NCI-H2171 treated with DMSO at 0.1 percent for 48 hours (cell line): ENCODE data around the gene COBL.

Experiments
- DNase-seq: peaks from one replicate; lab custom pipeline; 2025; lab: John Stamatoyannopoulos, UW

Gene COBL

DNA sequence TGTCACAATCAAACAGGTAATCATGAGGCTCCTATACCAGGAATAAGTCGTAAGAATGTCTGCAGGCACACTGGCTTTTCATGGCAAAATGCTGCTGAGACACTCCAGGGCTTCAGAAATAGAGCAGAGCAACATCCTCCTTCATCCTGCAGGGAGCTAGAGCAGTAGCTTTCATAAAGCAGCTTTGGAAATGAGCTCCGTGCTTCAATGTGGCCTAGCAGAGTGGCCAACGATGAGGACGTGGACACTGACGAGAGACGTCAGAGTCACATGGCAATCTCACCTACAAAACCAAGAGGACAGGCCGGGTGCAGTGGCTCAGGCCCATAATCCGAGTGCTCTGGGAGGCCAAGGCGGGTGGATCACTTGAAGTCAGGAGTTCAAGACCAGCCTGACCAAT is 9.8 kb downstream of the COBL start:
- no peak for DNase-seq

DNA sequence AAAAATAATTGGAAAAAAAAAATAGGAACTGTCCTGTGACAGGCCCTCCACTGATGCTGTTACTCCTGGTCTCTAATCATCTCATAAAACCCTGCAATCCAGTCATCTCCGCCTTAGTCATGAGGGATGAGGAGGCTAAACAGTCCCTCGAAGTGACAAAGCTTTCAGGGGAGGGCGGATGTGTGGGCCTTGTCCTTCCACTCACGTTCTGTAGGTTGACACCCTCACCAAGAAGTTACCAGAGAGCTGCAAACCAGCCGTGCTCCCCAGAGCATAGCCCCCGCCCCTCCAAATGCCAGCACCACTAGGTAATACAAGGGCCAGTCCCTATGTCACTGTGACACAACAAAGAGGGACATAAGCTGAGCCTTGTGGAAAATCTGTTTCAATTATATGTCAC is 11.9 kb downstream of the COBL start:
- no peak for DNase-seq

DNA sequence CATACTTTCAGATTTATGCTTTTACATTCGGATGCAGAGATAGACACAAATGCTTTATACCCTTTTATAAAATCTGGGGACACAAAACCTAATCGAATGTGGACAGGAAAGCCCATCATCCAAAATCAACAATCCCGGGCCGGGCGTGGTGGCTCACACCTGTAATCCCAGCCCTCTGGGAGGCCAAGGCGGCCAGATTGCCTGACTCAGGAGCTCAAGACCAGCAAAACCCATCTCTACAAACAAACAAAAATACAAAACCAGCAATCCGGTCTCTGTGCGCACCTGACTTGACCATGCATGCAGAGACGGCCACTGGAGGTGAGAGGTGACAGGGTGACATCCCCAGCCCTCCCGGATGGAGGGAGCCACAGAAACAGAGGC is 13.5 kb downstream of the COBL start:
- no peak for DNase-seq

DNA sequence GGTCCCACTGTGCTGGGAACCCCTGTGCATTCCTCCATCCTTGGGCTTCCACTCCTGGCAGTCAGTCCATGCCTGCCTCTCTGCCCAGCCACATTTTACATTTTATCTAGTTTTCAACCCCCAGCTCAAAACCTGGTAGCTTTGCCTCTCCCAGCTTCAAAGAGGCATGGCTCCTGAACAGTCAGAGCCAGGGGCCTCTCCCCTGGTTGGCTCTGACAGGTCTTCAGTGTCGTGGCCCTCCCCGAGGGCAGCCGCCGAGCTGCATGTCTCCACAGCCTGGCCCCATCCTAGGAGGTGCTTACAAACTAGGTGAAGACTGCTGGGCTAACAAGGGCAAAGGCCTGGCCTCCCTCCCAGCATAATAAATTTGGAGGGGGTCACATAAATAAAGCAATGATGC is 14.8 kb downstream of the COBL start:
- no peak for DNase-seq

DNA sequence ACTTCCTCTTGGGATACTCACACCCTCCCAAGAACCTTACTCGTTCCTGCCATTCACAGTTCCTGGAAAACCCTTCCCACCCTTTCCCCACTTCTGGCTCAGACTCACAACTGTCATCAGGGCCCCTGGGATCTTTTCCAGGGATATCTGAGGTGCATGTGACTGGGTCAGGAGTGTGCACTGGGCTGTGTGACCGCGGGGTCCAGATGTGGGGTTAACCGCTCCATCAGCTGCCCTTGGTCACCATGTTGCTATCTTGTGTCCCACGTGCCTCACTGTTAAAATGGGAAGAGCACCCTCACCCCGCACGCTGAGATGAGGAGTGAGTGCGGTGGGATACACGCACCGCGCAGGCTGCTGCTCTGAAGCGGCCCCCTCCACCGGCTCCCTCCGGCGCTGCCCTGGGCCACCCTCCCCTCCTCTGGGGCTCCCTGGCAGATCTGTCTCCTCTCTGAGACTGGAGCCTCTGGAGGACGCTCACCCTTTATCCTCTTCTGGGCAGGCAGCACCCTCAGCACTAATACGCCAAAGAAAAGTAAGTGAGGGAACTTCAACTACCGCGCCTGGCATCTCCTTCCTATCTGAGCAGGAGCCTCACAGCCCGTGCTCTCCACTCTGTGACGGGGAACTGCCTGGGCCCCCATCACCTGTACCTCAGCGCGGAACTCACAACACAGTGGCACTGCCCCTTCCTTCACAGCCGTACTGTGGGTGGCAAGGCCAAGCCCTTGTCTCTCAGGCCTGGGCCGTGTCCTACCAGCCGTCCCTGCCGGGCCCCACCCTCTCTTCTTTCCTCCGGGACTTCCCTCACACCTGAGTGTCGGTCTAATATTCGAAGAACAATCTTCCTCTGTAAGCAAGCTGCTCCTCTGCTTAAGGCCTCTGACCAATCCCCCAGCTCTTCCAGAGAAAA is 15.6 kb downstream of the COBL start:
- no peak for DNase-seq

DNA sequence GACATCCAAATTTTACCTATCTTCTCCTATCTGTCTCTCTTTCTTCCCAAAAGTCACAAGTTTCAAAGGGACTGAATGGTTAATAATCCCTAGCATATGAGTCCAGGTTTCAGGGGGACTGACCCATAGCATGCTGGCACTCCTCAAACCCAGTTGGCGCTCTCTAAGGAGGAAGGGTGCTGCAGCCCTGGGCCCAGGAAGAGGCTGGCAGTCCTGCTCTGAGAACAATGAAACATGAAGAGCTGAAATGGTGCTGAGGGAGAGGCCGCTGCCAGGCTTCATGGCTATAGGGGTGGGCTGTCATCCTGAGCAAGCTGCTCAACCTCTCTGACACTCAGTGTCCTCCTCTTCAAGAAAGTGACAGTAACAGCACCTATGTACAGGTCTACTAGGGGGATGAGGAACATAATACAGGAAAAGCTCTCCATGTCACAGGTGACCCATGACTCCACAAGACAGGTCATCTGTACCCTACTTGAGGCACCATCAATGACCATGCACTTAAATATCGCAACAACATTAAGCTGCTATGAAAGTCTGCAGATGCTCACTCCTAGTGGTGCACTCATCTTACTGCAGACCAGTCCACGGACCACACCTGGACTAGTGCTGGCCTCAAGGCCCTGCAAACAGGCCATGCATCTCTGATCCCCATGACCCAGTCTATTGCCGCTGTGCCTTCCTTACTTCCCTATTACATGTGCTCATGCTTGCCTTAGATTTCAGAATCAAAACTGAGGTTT is 17.0 kb downstream of the COBL start:
- no peak for DNase-seq

DNA sequence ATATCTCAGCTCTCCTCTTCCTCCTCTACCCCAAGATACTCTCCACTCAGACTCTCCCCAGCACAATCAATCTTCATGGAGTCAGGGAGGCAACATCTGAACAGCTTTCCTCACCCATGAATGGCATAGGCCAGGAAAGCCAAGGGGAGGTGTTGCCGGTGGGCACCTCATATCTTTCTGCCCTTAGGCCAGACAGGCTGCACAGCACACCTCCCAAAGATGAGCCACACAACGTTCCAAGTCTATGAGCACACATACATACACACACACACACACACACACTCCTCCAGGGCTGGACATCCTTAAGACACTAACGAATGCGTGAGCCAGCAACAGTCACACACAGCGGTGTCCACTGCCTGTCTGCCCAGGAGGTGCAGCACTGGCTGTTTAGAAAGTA is 17.7 kb downstream of the COBL start:
- no peak for DNase-seq

DNA sequence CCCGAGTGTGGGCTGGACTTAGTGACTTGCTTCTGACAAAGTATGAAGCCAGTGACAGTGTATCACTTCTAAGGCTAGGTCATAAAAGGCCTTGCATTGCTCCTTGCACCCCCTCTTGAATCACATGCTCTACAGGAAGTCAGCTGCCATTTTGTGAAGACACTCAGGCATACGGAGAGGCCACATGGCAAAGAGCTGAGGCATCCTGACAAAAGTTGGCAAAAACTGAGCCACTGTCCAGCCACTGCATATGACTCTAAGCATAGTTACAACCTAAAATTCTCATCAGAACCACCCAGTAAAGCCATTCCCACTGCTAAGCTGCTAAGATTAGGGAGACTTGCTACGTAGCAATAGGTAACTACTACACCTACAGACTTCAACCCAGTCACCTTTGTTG is 18.6 kb downstream of the COBL start:
- no peak for DNase-seq

DNA sequence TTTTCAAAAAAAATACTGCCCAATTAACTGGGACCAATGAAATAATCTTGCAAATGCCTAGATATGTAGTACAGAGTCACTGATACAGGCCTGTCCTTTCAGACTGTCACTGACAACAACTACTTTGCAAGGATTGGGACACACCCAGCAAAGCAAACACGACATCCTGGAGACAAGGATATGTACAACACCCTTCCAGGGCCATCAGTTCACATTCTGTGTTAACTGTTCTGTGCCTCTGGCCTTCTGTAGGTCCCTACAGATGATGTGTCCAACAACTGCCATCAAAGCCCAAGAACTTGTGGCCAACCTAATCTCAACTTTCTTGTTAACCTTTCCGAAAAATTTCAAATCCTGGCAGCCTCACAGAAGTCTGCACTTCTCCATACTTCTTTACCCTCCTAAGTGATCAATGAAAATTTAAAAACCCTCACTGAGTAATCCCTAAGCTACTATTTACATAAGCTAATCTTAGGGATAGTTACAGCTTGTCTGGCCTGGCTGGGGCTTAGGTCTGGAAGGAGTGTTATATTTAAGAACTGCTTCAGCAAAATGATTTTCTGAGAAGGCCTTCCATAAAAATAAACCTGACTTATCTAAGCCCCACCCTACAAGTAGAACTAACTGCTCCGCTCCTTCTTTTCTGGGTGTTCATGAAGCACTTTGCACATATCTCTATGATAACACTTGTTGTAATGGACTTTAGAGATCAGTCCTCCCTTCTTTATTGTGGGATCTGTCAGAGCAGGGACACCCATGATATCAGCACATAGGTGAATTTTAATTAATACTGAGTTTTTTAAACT is 21.0 kb downstream of the COBL start:
- no peak for DNase-seq

DNA sequence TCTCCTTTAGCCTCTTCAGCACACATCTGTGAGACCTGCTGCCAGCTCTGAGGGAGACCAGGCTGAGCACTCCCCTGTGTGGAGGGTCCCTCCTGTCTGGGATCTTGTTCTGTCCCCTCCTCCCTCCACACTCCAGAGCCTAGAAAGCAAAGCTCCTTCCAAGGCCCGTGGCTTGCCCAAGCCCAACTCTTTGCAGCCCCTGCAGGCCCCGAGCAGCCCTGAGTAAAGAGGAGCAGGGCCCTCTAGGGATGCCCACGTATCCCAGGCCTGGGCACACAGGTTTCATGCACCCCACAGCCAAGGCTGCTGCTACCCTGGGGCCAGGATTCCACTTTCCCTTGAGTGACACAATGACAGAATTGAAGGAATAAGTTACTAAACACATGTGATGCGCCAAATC is 24.0 kb downstream of the COBL start:
- DNase-seq: peak; percentile 26

DNA sequence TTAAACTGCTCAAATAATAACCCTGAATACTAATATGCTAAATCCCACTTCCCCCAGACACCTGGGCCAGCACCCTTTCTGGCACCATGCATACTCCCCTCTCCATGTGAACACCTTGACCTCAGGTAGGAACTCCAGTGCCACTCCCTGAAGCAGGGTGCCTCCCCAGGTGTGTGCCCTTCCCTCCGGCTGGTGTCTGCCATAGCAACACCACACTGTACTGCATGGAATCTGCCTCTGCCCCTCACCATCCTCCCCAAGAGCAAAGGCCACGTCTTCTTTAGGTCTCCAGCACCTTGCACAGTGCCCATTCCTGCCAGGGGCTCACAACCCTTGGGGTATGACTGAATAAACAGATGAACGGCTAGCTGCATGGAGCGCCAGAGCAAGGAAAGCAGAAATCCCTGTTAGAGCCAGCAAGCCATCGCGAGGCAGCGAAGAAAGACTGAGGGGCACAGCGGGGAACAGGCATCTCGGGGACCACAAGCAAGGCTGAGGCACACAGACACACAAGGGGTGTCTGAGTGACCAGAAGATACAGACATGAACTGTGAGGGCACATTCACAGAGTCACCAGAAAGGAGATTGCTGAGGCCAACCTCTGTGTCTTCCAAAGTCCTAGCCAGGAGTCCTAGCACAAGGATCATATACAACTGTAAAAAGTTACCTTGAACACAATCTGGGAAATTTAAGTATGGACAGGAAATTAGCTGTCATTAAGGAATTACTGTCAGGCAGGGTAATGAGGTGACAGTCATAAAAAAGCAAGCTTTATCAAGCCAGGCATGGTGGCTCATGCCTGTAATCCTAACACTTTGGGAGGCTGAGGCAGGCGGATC is 25.7 kb downstream of the COBL start:
- DNase-seq: no peak

DNA sequence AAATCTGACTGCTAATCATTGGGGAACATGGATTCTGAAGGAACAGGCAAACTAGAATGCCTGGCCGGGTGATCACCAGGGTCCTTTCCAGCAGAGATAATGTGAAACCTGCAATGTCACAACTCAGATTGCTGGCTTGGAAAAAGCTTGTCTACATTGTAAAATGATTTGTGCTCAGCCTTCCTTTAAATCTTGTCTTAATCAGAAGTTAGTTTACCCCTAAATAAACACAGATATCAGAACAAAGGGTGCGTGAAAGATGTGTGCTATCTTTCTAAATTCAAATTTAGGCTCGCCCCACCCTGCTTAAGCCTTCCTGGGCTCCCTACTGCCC is 26.3 kb downstream of the COBL start:
- no peak for DNase-seq

DNA sequence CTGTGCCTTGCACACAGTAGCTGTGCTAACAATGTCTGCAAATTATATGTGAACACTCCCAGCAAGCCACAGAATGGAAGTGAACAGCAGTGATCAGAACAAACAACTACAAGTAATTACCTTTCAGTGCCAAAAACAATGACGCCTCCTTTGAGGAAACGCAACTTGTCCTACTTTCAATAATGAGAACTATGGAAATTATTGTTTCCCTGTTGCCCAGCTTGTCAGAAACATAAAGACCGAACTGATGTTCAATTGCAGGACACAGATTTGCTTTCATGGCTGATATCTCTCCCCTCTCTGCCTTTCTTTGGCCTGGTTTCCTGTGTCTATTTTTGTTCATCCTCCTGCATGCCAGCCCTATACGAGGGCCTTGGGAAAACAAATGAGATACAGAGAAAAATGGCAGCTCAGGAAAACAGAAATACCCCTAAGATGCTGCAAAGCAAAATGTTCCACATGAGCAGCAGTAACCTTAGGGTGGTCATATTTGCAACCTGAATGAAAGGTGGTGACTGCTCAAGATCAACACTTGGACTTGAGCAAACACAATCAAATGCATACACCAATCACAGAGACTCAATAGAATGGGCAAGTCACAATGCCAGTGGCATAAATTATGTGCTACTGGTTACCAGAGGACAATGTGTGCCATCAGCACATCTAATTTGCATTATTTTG is 26.8 kb downstream of the COBL start:
- no peak for DNase-seq

DNA sequence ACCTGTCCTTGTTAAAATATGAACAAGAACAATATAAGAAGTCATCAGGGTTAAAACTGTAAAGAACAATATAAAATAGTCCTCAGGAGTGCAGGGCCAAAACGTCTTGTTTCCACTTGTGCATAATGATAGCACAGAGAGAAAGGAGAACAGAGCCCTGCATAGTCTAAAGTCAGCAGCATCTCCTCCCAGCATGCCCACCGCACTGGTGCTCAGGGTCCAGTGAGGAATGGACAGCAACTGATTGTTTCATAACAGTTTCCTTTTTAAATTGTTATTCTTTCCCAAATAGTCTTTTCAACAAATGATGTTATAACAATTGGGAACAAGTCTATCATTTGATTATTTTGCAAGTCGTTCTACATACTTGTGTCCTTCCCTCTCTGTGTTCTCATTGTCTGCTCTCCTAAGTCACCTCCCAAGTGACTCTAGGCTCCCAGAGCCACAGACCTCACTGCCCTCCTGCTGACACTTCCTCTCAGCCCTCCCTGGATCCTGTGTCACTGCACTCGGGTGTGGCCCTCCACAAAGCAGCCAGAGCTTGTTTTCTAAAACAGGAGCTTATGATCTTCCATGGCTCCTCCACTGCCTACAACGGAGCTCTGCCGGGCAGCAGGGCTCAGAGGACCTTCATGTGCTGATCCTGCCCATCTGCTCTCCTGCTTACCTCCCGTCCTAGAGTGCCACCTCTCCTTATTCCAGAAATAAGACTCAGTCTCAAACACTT is 27.6 kb downstream of the COBL start:
- no peak for DNase-seq

DNA sequence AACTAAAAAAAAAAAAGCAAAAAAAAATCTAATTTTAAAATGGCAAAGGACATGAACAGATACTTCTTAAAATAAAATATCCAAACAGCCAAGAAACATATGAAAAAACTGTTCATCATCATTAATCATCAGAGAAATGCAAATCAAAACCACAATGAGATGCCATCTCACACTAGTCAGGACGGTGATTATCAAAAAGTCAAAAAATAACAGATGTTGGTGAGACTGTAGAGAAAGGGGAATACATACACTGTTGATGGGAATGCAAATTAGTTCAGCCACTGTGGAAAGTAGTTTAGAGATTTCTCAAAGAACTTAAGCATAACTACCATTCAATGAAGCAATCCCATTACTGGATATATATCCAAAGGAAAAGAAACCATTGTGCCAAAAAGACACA is 30.2 kb downstream of the COBL start:
- no peak for DNase-seq

DNA sequence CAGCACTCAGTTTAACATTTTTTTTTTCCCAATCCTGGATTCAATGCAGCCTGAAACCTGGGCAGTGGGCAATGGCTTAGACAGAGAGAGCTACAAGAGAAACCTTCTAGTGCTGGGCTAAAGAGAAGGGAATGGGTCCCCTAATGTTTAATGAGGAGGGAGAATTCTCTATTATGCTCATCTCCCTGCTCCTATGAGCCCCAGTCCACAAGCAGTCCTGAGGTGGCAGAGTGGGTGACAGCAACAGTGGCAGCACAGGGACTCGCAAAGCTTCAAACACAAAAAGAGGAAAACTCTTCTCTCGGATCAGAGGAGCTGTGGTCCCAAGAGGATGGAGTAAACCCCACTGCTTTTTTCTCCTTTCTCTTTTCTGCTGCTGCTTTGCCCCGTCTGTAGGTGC is 36.5 kb downstream of the COBL start:
- no peak for DNase-seq

DNA sequence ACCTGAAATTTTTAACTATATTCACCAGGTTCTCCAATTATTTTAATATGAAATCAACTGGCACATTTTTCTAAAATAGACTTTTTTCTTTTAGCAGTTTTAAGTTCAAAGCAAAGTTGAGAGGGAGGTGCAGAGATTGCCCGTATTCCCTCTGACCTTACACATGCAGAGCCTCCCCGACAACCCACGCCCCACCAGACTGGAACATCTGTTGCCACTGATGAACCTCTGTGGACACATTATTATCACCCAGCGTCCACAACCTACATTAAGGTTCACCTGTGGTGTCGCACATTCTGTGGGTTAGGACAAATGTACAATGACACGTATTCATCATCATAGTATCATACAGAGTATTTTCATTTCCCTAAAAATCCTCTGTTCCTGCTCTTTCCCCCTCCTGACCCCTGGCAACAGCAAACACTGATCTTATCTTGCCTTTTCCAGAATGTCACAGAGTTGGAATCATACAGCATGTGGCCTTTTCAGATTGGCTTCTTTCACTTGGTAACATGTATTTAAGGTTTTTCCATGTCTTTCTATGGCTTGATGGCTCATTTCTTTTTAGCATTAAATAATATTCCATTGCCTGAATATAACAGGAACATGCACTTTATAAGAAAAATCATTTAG is 37.1 kb downstream of the COBL start:
- DNase-seq: peak; percentile 41

DNA sequence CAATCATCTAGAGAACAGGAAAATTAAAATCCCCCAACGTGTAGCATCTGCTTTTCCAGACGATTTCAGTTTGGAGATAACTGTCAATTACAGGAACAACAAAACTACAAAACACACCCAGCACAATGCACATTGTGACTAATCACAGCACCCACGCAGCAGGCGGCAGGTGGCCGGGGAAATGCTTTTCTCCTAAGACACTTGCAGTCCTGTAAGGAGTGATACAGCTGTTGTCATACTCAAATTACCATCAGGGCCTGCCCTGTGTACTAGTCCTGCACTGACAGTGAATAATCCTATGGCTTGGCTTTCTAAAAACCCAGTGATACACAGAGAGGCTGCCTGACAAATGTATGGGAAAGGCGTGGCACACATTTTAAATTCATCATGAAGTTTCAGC is 37.8 kb downstream of the COBL start:
- peak; percentile 96 for DNase-seq

DNA sequence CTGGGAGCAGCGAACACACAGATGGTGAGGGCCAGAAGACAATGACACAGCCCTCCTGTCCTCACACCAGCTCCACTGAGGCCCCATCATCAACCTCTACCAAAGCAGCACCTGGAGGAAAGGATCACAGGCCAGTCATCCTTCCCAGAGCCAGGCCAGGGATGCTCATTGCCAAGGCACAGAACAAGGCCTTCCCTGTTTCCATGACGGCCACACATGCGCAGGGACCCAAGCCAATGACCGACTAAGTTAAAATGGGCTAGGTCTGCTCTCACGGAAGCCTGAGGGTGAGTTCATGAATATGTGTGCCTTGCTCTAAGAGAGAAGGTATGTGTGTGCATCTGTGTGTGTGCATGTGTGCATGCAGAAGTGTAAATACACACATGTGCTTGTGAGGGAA is 39.6 kb downstream of the COBL start:
- no peak for DNase-seq

DNA sequence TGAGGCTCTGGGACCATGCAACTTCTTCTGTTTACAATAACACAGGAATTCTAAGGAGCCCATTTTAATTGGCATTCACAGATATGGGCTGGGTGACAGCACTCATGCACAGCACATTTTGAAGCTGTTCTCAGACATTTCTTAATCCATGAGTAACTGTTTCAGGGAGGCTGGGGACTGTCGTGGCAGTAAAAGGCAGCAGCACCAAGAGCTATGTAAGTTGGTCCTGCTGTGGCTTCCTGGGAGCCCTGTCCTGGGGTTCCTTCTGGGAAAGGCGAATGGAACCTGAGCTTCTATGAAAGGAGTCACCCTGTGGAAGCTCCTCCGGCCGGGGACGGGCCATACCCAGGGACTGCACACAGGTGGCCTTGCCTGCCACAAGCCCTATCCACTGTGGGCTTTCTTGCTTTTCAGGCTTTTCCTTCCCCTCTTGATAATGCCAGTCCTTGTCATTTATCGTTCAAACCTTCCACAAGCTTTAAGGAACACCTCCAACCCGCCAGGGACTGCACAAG is 40.5 kb downstream of the COBL start:
- DNase-seq: no peak
